Thymus (tissue), 11 donors: ENCODE results near the gene ZNF488. TPM values are rescaled to one million over a fixed set of nuclear protein-coding genes. Genes with fewer than 3 reads are reported as not detected.

Experiments used
- DNase-seq, 9 donors: peaks; one replicate each; pipeline ENCODE4 v3.0.0-alpha.2; 2013; ENCODE audit warnings: low spot score in 9 of 9, low read depth in 6 of 9, missing footprints in 1 of 9
- H3K27ac ChIP-seq, 2 donors: one replicate each; pipeline ENCODE4 v1.5.1; 2013; ENCODE audit warnings: control low read depth in 1 of 2, low read depth in 1 of 2, low read length in 1 of 2, mild to moderate bottlenecking in 1 of 2, moderate library complexity in 1 of 2
- H3K27me3 ChIP-seq, 2 donors: one replicate each; pipeline ENCODE4 v1.5.1; 2013; ENCODE audit warnings: low read length in 1 of 2; ENCODE audit not compliant: control insufficient read depth in 2 of 2, insufficient read depth in 1 of 2
- H3K36me3 ChIP-seq, 2 donors: one replicate each; pipeline ENCODE4 v1.5.1; 2013; ENCODE audit warnings: low read length in 1 of 2, mild to moderate bottlenecking in 1 of 2, moderate library complexity in 1 of 2; ENCODE audit not compliant: control insufficient read depth in 2 of 2, insufficient read depth in 2 of 2
- H3K4me1 ChIP-seq, 2 donors: one replicate each; pipeline ENCODE4 v1.5.1; 2013; ENCODE audit warnings: low read length in 2 of 2; ENCODE audit not compliant: control insufficient read depth in 2 of 2, insufficient read depth in 2 of 2
- H3K4me3 ChIP-seq, 2 donors: one replicate each; pipeline ENCODE4 v1.5.1; 2013; ENCODE audit warnings: low read length in 2 of 2, control low read depth in 1 of 2, mild to moderate bottlenecking in 1 of 2
- H3K9me3 ChIP-seq, 2 donors: one replicate each; pipeline ENCODE4 v1.5.1; 2013; ENCODE audit warnings: low read length in 1 of 2, mild to moderate bottlenecking in 1 of 2; ENCODE audit not compliant: control insufficient read depth in 2 of 2, insufficient read depth in 1 of 2
- WGBS: extraction: QIAGEN DNeasy Blood & Tissue Kit; methylation state at CpG from one replicate; pipeline ENCODE4 v1.1.7; 2013; 5-methylcytosine and 5-hydroxymethylcytosine counted together
- polyA plus RNA-seq: library from polyadenylated mRNA; stranded (reverse); fragments of 200-250 nt; gene quantifications from one replicate; pipeline ENCODE4 v1.2.3, GENCODE V29; 2013
- total RNA-seq: library from RNA; stranded (reverse); fragments of 120-200 nt; gene quantifications from one replicate; pipeline ENCODE4 v1.2.4, GENCODE V29; 2013
- donor health status: healthy.

ZNF488 gene
- total and polyA plus RNA-seq, 2 donors = 0.23 to 0.24 TPM

DNA sequence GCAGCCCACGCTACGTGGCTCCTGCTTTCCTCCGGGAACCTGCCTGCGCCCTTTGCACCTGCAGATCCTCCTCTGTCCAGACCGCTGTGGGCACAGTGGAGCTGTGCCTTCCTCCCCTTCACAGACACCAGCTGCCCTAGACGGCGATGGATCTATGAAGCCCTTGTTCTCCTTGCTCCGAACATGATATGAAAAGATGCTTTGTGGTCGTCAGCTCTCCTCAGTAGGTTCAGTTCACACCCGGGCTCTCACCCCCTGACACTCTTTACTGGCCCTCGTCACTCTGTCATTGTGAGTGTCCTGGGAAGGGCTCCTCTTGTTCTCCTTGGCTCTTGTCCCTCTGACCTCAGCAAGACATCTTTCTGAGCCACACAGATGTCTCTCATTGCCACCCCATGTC, 4.2 kb downstream of the ZNF488 start:
- DNase-seq = peak in 3 of 9 donors; percentile 17 to 60 (median 47)
- Histone ChIP-seq H3K27me3 (peaks cover 0 to 21% of the 10 kb centered on the region in 2 donors), H3K4me3 (no peak overlapping the region), H3K4me1 (peaks cover 21 to 43% of the 10 kb centered on the region in 2 donors), H3K27ac (no peak overlapping the region), H3K36me3 (no peaks in the 10 kb centered on the region), H3K9me3 (no peaks in the 10 kb centered on the region)
- 54% methylated on average over 11 of the region's 11 CpGs for WGBS

DNA sequence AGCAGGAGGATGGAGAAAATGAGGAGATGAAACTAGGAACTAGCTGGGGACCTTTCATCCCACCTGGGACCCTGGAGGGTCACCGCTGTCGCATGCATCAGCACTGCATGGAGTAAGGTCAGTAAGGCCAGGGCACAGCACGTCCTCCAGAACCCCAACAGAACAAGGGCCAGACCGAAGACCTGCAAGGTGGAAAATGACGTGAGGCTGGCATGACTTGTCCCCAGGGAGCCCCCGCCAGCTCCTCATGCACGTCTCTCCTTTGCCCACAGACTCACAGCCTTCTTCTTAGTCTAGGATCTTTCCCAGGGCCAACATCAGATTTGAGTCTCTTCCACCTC, 4.7 kb downstream of the ZNF488 start:
- 88% methylated on average over 7 of the region's 7 CpGs for WGBS
- Histone ChIP-seq H3K27me3 (peaks cover 0 to 18% of the 10 kb centered on the region in 2 donors), H3K27ac (no peak overlapping the region), H3K4me1 (peaks cover 21 to 40% of the 10 kb centered on the region in 2 donors), H3K9me3 (no peaks in the 10 kb centered on the region), H3K36me3 (no peaks in the 10 kb centered on the region), H3K4me3 (no peak overlapping the region)
- no peak for DNase-seq

DNA sequence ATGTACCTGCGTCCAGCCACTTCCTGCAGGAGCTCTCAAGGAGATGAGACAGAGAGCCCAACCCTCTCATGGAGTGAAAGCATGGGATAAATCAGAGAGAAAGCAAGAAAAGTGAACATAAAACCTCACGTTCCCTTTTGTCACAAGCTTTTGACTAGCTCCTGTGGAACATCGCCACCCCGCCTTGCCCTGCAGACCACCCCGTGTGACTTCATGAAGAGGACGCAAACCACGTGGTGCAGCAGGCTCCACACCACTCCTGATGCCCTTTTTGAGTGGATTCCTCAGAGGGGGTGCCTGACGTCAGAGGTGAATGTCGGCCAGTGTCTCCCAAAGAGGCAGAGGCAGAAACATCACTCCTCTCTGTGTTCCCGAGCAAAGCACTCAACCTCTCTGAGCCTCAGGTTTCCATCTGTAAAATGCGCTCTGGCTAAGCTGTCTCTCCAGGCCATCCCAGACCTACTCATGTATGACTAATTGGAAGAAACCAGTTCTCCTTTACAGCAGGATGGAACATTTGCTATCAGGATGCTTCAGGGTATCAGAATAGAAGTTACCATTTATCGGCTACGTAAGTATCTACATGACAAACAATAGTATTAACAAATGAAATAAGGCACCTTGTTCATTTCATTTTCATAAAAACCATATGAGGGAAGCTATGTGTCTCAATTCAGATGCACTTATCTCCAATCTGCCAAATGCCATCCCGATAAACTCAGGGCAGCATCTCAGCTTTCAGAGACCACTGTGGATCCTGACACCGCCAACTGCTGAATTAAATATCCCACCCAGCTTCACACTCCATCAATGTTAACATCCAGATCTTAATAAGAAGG, 5.3 kb downstream of the ZNF488 start:
- H3K4me1 ChIP-seq = peaks cover 19 to 36% of the 10 kb centered on the region in 2 donors
- WGBS = 90% methylated on average over 15 of the region's 15 CpGs
- peaks cover 0 to 15% of the 10 kb centered on the region in 2 donors for H3K27me3 ChIP-seq
- no peak overlapping the region for H3K27ac ChIP-seq
- DNase-seq = no peak
- H3K9me3 ChIP-seq = no peaks in the 10 kb centered on the region
- H3K4me3 ChIP-seq = no peak overlapping the region
- no peaks in the 10 kb centered on the region for H3K36me3 ChIP-seq

DNA sequence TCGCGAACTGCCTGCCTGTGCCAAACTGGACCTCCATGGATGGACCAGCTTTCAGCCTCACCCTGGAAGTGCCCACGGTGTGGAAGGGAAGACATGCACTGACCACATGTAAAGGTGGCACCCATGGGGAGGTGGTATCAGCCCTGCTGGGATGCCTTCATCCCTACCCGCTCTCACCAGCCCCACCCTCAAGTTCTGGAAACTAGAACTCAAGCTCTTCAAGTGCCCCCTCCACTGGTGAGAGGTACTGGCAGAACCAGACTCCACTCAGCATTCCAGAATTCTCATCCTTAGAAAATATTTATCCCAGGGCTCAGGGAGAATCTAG, 5.9 kb downstream of the ZNF488 start:
- Histone ChIP-seq H3K27ac (peak overlapping the region in 1 of 2 donors; percentile 90), H3K27me3 (peaks cover 0 to 15% of the 10 kb centered on the region in 2 donors), H3K36me3 (no peaks in the 10 kb centered on the region), H3K9me3 (no peaks in the 10 kb centered on the region), H3K4me1 (peaks cover 15 to 30% of the 10 kb centered on the region in 2 donors), H3K4me3 (no peak overlapping the region)
- no peak for DNase-seq
- 88% methylated on average over 4 of the region's 4 CpGs for WGBS

DNA sequence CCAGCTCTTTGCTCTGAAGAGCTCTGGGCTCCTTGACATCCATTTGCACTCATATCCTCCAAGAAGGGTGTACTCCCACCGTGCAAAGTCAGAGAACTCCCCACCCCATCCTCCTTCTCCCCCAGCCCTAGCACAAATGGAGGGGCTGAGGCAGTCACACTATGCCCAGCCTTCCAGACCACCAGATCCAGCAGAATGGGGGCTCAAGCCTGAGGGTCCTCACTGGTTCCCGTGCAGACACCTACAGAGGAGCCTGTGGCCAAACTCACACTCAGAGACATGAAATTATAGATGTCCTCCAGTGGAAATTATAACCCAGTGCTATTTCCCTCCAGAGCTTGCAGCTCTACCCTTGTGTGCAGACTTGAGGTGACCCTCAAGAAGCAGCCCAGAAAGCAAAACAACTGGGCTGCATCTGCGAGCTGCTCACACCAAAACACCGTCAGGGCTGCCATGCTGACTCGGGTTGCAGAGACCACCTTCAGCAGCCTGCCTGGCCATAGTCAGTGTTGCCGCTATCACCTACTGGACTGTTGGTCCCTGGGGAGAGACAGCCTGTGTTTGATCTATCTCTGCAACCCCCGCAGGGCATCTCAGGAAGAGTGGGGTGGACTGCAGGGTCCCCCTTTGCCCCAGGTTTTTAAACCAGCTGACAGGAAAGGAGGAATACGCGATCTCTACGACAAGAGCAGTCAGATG, 7.4 kb downstream of the ZNF488 start:
- Histone ChIP-seq H3K4me3 (no peak overlapping the region), H3K36me3 (no peaks in the 10 kb centered on the region), H3K27ac (peak overlapping the region in 1 of 2 donors; percentile 67), H3K4me1 (peaks cover 15 to 29% of the 10 kb centered on the region in 2 donors), H3K27me3 (peaks cover 0 to 15% of the 10 kb centered on the region in 2 donors), H3K9me3 (no peaks in the 10 kb centered on the region)
- WGBS = 68% methylated on average over 10 of the region's 10 CpGs
- DNase-seq = no peak

DNA sequence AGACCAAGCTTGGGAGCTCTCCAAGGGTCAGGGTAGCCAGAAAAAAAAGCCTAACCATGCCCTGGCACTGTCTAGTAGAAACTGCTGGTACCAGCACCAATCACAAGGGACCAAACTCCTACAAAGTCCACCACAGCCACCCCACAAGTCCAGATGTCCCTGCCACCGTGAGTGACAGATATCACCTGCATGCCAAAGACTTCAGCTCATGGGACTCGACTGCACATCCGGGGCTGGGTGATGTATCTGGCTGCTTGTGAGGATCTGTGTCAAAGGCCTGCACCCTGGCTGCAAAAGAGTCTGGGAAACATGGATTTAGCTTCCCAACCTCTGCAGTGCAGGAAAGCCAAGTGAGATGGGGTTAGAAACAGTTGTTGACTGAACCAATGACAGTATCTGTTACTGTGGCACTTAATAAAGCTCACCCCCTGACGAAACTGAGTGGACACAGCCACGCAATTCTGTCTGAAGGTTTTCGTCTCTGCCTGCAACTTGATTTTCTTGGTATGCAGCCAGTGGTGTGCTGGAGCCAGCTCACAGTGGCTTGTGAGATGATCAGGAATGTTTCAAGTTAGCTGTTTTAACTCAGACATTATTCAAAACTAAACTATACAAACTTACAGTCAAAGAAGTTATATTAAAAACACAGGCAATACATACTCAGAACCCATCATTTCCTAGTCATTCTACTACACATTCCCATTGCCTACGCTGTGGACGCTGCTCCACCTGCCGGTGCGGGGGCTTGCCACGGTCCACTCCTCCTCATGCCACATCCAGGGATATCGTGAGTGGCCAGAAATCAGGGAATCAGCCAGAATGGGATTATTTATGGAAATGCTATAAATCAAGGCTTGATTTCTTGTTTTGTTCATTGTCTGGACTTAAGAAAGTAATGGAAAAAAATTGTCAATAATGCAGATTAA, 9.2 kb downstream of the ZNF488 start:
- Histone ChIP-seq H3K27ac (no peak overlapping the region), H3K36me3 (no peaks in the 10 kb centered on the region), H3K9me3 (no peaks in the 10 kb centered on the region), H3K4me3 (no peak overlapping the region), H3K27me3 (peaks cover 0 to 7% of the 10 kb centered on the region in 2 donors), H3K4me1 (peaks cover 15 to 23% of the 10 kb centered on the region in 2 donors)
- DNase-seq = no peak
- 93% methylated on average over 12 of the region's 12 CpGs for WGBS

DNA sequence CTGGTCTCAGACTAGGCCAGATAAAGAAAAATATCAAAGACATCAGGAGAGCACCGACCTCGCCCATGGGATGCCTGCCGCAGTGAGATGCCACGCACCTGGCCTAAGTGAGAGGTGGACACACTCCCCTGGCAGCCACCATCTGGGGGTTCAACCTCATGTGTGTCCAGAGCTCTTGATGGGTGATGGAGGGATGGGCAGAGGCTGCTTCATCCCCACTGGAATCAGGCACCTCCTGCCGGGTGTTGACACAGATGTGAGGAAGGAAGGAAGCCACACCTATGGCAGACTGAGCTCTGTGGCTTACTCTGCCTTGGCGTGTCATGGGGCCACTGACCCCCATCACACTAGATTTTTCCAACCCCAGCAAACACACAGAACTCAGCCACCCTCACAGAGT, 11.4 kb downstream of the ZNF488 start:
- Histone ChIP-seq H3K27ac (no peak overlapping the region), H3K9me3 (no peaks in the 10 kb centered on the region), H3K4me1 (peaks cover 8 to 11% of the 10 kb centered on the region in 2 donors), H3K36me3 (no peaks in the 10 kb centered on the region), H3K4me3 (no peak overlapping the region), H3K27me3 (no peaks in the 10 kb centered on the region)
- DNase-seq = no peak
- WGBS = 73% methylated on average over 6 of the region's 6 CpGs

DNA sequence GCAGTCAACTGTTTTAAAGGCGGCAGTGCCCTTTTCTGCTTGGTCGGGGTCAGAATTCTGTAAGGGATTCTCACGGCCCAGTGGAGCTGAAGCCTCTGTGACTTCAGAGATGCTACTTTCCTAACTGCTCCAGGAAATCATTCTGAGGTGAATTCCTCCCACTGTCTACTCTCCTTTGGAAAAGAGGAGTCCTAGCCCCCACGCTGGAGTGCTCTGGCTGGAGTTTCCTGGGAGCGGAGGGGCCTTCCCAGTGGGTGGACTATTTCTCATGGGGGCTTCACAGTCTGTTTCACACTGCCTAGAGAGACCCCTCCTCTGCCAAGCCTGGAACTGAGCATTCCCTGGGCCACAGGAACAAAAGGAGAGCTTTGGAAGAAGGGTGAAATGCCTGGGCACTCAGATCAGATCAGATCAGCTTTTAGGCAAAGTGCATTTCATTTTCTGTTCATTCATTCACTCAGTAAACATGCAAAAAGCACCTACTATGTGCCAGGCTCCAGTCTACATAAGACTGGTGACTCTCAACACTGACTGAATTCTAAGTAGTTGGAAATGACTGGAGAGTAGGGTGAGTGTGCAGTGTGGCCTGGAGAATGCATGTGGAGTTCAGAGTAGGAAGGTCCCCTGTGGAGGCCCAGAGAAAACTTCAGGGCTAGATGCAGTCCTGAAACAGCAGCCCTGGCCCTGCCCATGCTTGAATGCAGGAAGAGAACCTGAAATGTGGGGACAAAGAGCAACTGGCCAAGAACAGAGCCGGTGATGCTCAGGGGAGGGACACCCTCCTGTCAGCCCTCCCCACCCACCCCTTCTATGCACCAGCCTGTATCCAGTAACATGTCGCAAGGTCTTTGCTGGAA, 12.2 kb downstream of the ZNF488 start:
- no peak overlapping the region for H3K27ac ChIP-seq
- WGBS = 96% methylated on average over 7 of the region's 7 CpGs
- no peak for DNase-seq

More for the DNA sequence above, 12.2 kb downstream of the ZNF488 start:
- no peaks in the 10 kb centered on the region for H3K27me3 ChIP-seq
- H3K4me1 ChIP-seq = peaks cover under 1 to 2% of the 10 kb centered on the region in 2 donors
- no peak overlapping the region for H3K4me3 ChIP-seq
- H3K9me3 ChIP-seq = no peaks in the 10 kb centered on the region
- H3K36me3 ChIP-seq = no peaks in the 10 kb centered on the region
